Lower lobe of right lung (tissue), 2 donors: Measurements from ENCODE around the gene CALHM3. TPM values are rescaled to one million over a fixed set of nuclear protein-coding genes. Genes with fewer than 3 reads are reported as not detected.

Source experiments
- ATAC-seq, 2 donors: fragments of 200-7000 bp; cut with Tn5 transposase; one replicate each; pipeline ENCODE4 v1.9.1; 2020 to 2022; ENCODE audit warnings: mild to moderate bottlenecking in 2 of 2, moderate library complexity in 2 of 2
- DNase-seq: peaks from one replicate; pipeline ENCODE4 v3.0.0-alpha.2; 2020
- H3K27ac ChIP-seq: fragments of 200-600 bp; one replicate; pipeline ENCODE4 v1.8.0; 2022
- H3K27me3 ChIP-seq: fragments of 200-600 bp; one replicate; pipeline ENCODE4 v1.8.0; 2022; ENCODE audit warnings: low read depth
- H3K36me3 ChIP-seq: fragments of 200-600 bp; one replicate; pipeline ENCODE4 v1.8.0; 2022; ENCODE audit warnings: mild to moderate bottlenecking
- H3K4me1 ChIP-seq: fragments of 200-600 bp; one replicate; pipeline ENCODE4 v1.8.0; 2022
- H3K4me3 ChIP-seq: fragments of 200-600 bp; one replicate; pipeline ENCODE4 v1.8.0; 2022; ENCODE audit warnings: mild to moderate bottlenecking
- H3K9me3 ChIP-seq: fragments of 200-600 bp; one replicate; pipeline ENCODE4 v1.8.0; 2022
- CTCF ChIP-seq: fragments of 200-600 bp; IDR thresholded peaks from one replicate; pipeline ENCODE4 v1.8.0; 2022; ENCODE audit warnings: antibody characterized with exemption, mild to moderate bottlenecking
- intact Hi-C: fragments of 100-400 bp; cut with DNase I; formaldehyde crosslinking; loops from one replicate; pipeline ENCODE4 v1.11.0; 2022
- total RNA-seq: library from RNA; stranded (reverse); fragmentation: NEBNext Ultra II Directional; extraction: Animal tissue kit (Norgen Biotek cat#: 25700); gene quantifications from one replicate; pipeline ENCODE4 v1.2.1, GENCODE V29; 2021
- donor health status: DM: no; HTN: yes; CAD: no; lungs with severe emphysema.

CALHM3 gene
- total RNA-seq, 1 donor from 2014 or later = not detected

GRCh38 chr10:103431902-103432301 lies 47.1 kb downstream of the CALHM3 start:
- H3K27me3 ChIP-seq = no peaks in the 10 kb centered on the region
- ATAC-seq (peak; percentile 42 to 77), DNase-seq (no peak)
- no peak overlapping the region for H3K27ac ChIP-seq
- TF ChIP-seq CTCF = no peak
- intact Hi-C loops = no loop called here
- H3K36me3 ChIP-seq = peaks cover 89% of the 10 kb centered on the region
- no peak overlapping the region for H3K4me3 ChIP-seq
- peaks cover 20% of the 10 kb centered on the region for H3K4me1 ChIP-seq
- no peaks in the 10 kb centered on the region for H3K9me3 ChIP-seq

GRCh38 chr10:103429647-103430046 lies 49.4 kb downstream of the CALHM3 start:
- DNase-seq = no peak
- intact Hi-C loops = no loop called here
- Histone ChIP-seq H3K4me3 (no peak overlapping the region), H3K27me3 (no peaks in the 10 kb centered on the region), H3K4me1 (peaks cover 20% of the 10 kb centered on the region), H3K36me3 (peaks cover 89% of the 10 kb centered on the region), H3K27ac (no peak overlapping the region), H3K9me3 (no peaks in the 10 kb centered on the region)
- no peak for ATAC-seq
- no peak for TF ChIP-seq CTCF

GRCh38 chr10:103428989-103429643 lies 49.9 kb downstream of the CALHM3 start:
- no peaks in the 10 kb centered on the region for H3K27me3 ChIP-seq
- DNase-seq (no peak), ATAC-seq (no peak)
- H3K4me1 ChIP-seq = peaks cover 15% of the 10 kb centered on the region
- intact Hi-C loops = no loop called here
- no peaks in the 10 kb centered on the region for H3K9me3 ChIP-seq
- peaks cover 89% of the 10 kb centered on the region for H3K36me3 ChIP-seq
- no peak overlapping the region for H3K27ac ChIP-seq
- TF ChIP-seq CTCF = no peak
- no peak overlapping the region for H3K4me3 ChIP-seq

- no peak for ATAC-seq
- DNase-seq = no peak
- H3K36me3 ChIP-seq = peaks cover 90% of the 10 kb centered on the region
- H3K27me3 ChIP-seq = no peaks in the 10 kb centered on the region
- intact Hi-C loops = no loop called here
- no peak overlapping the region for H3K27ac ChIP-seq
- H3K4me3 ChIP-seq = no peak overlapping the region
- H3K9me3 ChIP-seq = no peaks in the 10 kb centered on the region
- H3K4me1 ChIP-seq = peaks cover 5% of the 10 kb centered on the region
- TF ChIP-seq CTCF = no peak
Observed at GRCh38 chr10:103427866-103428265, 51.2 kb downstream of the CALHM3 start.

GRCh38 chr10:103423748-103424147 lies 55.3 kb downstream of the CALHM3 start:
- no peak for TF ChIP-seq CTCF
- no peak overlapping the region for H3K27ac ChIP-seq
- H3K9me3 ChIP-seq = no peaks in the 10 kb centered on the region
- peaks cover 99% of the 10 kb centered on the region for H3K36me3 ChIP-seq
- intact Hi-C loops = no loop called here
- ATAC-seq = no peak
- no peaks in the 10 kb centered on the region for H3K27me3 ChIP-seq
- no peak for DNase-seq
- no peak overlapping the region for H3K4me3 ChIP-seq
- no peaks in the 10 kb centered on the region for H3K4me1 ChIP-seq

Other genes starting within 250 kb of the CALHM3 start
- 0.30 TPM for gene RPEL1, start 233.4 kb downstream of the CALHM3 start, total RNA-seq
- gene INA, start 202.1 kb downstream of the CALHM3 start, total RNA-seq = not detected
- 6.6 TPM for gene PCGF6, start 128.1 kb downstream of the CALHM3 start, total RNA-seq
- gene TAF5, start 111.3 kb downstream of the CALHM3 start, total RNA-seq = 4.8 TPM
- 221 TPM for gene ATP5MK, start 82.8 kb downstream of the CALHM3 start, total RNA-seq
- gene PDCD11, start 82.6 kb downstream of the CALHM3 start, total RNA-seq = 21.6 TPM
- gene CALHM2, start 26.9 kb downstream of the CALHM3 start, total RNA-seq = 45.0 TPM
- gene CALHM1, start 20.3 kb downstream of the CALHM3 start, total RNA-seq = 0.15 TPM
- gene NEURL1, start 14.5 kb upstream of the CALHM3 start, total RNA-seq = 0.95 TPM